ENCODE measurements around the gene TRAPPC11. TPM values are rescaled to one million over a fixed set of nuclear protein-coding genes. Genes with fewer than 3 reads are reported as not detected.
A peak's percentile ranks its signal among the peaks of the same experiment; 100 is the strongest.
"Not testable (repeated sequence)": the region's sequence is repeated elsewhere in the genome, so short reads cannot be mapped to it uniquely, and the experiment has no call there.

Gene TRAPPC11
- total RNA-seq, 2 donors from 2014 or later: 31.5 to 37.2 TPM

DNA sequence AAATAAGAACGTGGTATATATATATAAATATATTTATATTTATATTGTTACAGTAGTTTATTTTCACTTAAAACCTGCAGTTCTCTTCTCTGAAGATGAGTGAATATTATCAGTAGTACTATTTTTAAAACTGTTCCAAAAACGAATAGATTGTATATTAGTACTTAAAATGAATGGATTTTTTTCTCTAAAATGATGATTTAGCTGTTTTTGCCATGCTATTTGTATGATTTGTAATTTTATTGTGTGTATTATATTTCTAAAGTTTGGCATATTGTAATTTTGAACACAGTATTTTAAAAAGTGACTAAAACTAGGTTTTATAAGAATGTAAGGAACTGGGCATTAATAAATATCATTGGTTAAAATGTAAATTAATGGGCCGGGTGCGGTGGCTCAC, 22.0 kb downstream of the TRAPPC11 start:
- Mint-ChIP-seq H3K9me3 (no peaks in the 10 kb centered on the region), H3K36me3 (peaks cover 0 to 14% of the 10 kb centered on the region in 2 donors), H3K27ac (no peak overlapping the region)
- ATAC-seq (no peak), DNase-seq (ENCODE audit: low spot score in 2 of 2) (no peak)

DNA sequence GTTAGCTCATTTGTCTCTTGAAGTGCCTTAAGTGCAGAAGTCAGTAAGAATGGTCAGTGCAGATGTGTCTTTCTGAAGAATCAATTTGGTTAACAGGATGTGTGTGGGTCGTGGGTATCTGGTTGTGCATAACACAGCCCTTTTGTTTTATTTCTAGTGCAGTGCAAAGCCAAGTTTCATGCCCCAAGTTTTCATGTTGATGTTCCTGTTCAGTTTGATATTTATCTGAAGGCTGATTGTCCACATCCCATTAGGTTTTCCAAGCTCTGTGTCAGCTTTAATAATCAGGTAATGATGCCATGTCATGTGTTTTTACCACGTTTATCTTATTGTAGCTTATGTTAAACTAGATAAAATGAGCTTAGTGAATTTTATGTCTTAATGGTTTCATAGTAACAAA, 27.4 kb downstream of the TRAPPC11 start:
- no peak for ATAC-seq
- H3K9me3 Mint-ChIP-seq: no peaks in the 10 kb centered on the region
- H3K36me3 Mint-ChIP-seq: peaks cover 6 to 9% of the 10 kb centered on the region in 2 donors
- no peak for DNase-seq (ENCODE audit: low spot score in 2 of 2)
- H3K27ac Mint-ChIP-seq: no peak overlapping the region

DNA sequence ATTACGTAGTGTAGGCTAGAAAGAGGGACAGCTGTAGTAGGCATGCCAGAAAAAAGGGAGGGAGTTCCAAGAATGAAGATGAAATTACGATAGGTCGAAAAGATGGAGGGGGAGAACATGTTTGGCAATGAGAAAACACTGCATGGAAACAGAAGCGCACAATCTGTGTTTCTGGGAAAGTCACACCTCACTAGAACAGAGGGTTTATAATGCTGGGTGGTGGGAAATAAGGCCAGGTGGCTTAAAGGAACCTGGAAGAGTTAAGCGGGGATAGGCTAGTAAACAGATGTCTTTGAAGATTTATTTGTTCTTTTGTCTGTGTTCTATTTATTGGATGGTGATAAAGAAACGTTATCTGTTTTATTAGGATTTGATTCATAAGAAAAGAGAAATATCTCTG, 29.1 kb downstream of the TRAPPC11 start:
- Mint-ChIP-seq H3K27ac (peak overlapping the region in 1 of 2 donors; percentile 25), H3K36me3 (peaks cover 6 to 9% of the 10 kb centered on the region in 2 donors), H3K9me3 (no peaks in the 10 kb centered on the region)
- ATAC-seq: no peak
- DNase-seq (ENCODE audit: low spot score in 2 of 2): no peak

DNA sequence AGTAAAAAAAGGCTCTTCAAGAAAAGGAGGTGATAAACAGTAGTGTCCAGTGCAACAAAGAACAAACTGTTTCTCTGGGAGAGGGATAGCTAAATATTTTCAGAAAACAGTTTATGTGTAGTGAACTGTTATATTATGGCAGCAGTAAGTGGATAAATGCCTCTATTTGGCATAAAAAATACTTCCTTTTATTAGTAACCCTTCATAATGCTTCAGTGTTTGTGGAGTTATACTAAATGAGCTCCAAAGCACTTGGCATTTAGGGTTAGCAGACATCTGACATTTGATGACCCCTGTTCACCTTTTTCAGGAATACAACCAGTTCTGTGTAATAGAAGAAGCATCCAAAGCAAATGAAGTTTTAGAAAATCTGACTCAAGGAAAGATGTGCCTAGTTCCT, 31.9 kb downstream of the TRAPPC11 start:
- Mint-ChIP-seq H3K27ac (no peak overlapping the region), H3K9me3 (no peaks in the 10 kb centered on the region), H3K36me3 (peaks cover 0 to 11% of the 10 kb centered on the region in 2 donors)
- DNase-seq (ENCODE audit: low spot score in 2 of 2) (no peak), ATAC-seq (no peak)

DNA sequence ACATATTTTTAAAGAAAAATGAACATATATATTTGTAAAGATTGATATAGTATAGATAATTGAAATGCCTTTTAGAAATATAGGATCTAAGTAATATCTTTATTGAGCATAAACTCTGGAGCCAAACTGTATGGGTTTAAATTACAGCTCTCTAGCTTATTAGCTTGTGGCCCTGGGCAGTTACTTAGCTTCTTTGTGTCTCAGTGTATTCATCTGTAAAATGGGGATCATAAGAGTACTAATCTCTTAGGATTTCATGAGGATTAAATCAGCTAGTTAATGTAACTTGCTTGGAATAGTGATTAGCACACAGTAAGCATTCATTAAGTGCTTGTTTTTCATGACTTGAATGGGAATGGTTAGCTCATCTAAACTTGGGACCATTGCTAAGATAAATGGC, 32.8 kb downstream of the TRAPPC11 start:
- Mint-ChIP-seq H3K27ac (no peak overlapping the region), H3K9me3 (no peaks in the 10 kb centered on the region), H3K36me3 (peaks cover 0 to 12% of the 10 kb centered on the region in 2 donors)
- DNase-seq (ENCODE audit: low spot score in 2 of 2) (no peak), ATAC-seq (no peak)

DNA sequence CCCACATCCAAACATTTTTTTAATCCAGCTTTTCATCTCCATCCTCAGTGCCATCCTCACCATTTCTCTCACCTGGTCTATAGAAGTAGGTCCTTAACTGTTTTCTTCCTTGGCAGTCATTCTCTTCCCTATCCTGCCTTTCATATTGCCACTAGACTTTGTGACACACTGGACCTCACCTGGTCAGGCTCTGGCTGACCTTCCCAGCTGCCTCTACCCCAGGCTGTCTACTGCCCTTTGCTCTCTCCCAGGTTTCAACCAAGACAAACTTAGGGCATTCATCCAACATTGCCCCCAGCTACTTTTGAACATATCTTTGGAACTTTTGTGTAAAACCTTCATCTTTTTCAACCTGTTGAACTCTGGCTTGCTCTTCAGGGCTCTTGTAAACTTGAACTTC, 39.8 kb downstream of the TRAPPC11 start:
- Mint-ChIP-seq H3K9me3 (no peaks in the 10 kb centered on the region), H3K27ac (peak overlapping the region in 1 of 2 donors; percentile 58), H3K36me3 (peaks cover 20 to 28% of the 10 kb centered on the region in 2 donors)
- ATAC-seq: no peak
- no peak for DNase-seq (ENCODE audit: low spot score in 2 of 2)

DNA sequence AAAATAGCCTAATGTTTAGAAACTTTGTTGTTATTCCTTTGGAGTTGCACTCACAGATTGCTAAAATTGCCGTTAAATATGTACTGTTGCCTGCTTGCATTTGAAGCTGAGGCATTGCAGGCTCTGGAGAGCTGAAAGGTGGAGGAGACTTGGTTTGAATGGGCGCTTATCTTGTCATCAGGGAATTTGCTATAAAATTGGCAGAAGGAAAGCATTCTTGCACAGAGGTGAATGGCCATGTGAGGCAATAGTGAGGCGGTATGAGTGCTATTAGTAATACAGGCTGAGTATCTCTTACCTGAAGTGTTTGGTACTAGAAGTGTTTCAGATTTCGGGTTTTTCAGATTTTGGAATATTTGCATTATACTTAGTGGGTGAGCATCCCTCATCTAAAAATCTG, 41.3 kb downstream of the TRAPPC11 start:
- no peak for DNase-seq (ENCODE audit: low spot score in 2 of 2)
- ATAC-seq: no peak
- H3K27ac Mint-ChIP-seq: no peak overlapping the region
- peaks cover 20 to 28% of the 10 kb centered on the region in 2 donors for H3K36me3 Mint-ChIP-seq
- no peaks in the 10 kb centered on the region for H3K9me3 Mint-ChIP-seq

DNA sequence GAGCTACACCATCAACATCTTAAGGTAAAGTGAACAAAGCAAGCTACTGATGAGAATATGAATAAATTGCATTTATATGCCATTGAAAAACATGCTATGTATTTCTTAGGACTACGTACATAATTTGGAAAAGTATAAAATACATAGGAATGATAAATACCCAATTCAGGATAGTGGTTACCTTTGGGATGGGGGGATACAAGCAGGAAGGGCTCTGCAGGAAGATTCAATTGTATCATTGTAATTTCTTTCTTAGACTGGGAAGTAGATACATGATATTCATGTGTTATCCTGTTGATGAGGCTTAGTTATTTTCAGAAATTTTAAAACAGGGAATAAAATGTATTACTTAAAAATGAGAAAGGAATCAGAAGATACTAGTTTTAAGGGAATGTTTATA, 43.4 kb downstream of the TRAPPC11 start:
- H3K36me3 Mint-ChIP-seq: peaks cover 20 to 25% of the 10 kb centered on the region in 2 donors
- ATAC-seq: no peak
- no peak for DNase-seq (ENCODE audit: low spot score in 2 of 2)
- no peaks in the 10 kb centered on the region for H3K9me3 Mint-ChIP-seq
- H3K27ac Mint-ChIP-seq: no peak overlapping the region

DNA sequence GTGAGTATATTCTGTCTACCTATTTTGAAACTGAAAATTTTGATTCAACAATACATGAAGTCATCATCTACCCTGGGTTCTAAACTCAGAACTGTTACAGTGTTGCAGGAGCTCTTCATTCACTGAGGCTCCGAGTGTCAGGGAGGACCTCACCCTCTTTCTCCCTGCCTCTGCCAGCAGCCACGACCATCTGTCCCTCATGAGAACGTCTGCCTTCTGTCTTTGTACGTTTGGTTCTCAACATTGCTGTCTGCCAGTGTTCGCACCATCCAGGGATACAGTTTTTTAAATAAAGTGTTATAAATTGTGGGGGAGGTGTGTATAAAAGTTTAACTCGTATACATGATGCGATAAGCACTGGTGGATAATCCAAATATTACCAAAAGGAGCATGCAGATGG, 55.5 kb downstream of the TRAPPC11 start:
- Mint-ChIP-seq H3K36me3 (no peaks in the 10 kb centered on the region), H3K9me3 (no peaks in the 10 kb centered on the region), H3K27ac (no peak overlapping the region)
- no peak for DNase-seq (ENCODE audit: low spot score in 2 of 2)
- no peak for ATAC-seq

DNA sequence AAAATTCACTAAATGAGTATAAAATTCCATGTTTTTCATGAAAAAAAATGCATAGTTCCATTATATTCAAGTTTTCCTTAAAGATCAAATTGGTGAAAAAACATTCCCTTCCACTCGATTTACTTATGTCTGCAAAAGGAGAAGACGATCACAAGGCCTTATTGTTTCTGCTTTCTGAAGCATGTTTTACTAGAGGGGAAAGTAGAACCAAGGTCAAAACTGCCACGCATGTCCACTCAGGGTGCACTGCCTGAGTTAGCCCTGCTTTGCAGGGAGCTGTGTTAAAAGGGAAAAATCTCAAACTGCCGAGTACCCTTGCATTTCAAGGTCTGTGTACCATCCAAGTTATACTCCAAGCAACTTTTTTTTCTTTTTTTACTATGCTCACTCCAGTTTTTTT, 57.2 kb downstream of the TRAPPC11 start:
- H3K36me3 Mint-ChIP-seq: no peaks in the 10 kb centered on the region
- H3K9me3 Mint-ChIP-seq: no peaks in the 10 kb centered on the region
- no peak overlapping the region for H3K27ac Mint-ChIP-seq
- no peak for DNase-seq (ENCODE audit: low spot score in 2 of 2)
- ATAC-seq: no peak

DNA sequence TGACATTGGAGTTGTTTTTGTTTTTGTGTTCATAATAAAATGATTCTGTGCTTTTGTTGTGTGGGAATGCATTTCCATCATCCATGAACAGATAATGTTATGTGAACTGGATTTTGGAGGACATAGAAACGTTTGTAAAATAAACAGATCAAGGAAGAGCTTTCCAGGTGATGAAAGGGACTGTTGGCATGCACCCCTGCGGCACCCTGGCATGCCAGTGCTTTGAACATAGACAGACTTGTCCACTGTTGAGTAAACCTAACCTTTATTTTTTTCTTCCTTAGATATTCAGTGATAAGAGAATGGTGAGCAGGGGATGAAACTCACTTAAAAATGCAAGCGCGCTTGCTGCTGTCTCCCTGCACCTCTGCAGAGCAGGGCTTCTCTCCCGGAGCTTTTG, 59.8 kb downstream of the TRAPPC11 start:
- Mint-ChIP-seq H3K27ac (no peak overlapping the region), H3K36me3 (no peaks in the 10 kb centered on the region), H3K9me3 (no peaks in the 10 kb centered on the region)
- ATAC-seq (no peak), DNase-seq (ENCODE audit: low spot score in 2 of 2) (no peak)

DNA sequence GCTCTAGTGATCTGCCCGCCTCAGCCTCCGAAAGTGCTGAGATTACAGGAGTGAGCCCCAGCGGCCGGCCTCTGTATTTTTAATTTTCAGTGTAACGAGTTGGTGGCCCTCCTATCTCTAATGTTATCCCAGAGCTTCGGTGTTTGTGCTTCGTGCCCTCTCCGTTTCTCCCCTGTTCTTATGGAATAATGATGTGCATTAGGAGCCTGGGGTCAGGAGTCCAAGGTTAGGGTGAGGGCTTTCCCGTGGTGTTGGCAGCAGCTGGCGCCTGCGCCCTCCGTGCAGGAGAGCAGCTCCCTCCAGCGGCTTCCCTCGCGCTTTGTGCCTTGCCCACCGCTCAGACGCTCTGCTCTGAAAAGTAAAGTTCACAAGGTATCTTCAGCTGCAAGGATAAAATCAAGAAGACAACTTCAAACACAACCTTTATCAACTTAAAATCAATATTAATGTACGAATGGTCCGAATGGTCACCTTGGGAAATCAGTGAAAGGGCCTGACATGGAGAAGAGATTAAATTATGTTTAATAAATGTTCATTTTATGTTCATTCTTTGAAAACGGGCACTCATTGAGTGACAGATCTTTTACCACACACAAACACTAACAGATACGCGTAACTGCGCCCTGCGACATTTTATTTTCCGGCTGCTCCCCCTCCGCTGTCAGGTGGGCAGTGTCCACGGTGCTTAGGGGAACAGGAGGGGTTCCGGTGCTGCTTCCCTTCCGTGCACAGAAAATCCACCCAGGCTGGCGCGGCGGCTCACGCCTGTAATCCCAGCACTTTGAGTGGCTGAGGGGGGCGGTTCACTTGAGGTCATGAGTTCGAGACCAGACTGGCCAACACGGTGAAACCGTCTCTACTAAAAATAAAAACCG, 62.4 kb downstream of the TRAPPC11 start:
- Mint-ChIP-seq H3K27ac (peak overlapping the region in 1 of 2 donors; percentile 74), H3K36me3 (no peaks in the 10 kb centered on the region), H3K9me3 (no peaks in the 10 kb centered on the region)
- ATAC-seq: peak; percentile 58 to 75
- DNase-seq (ENCODE audit: low spot score in 2 of 2): peak in 1 of 2 donors; percentile 54

DNA sequence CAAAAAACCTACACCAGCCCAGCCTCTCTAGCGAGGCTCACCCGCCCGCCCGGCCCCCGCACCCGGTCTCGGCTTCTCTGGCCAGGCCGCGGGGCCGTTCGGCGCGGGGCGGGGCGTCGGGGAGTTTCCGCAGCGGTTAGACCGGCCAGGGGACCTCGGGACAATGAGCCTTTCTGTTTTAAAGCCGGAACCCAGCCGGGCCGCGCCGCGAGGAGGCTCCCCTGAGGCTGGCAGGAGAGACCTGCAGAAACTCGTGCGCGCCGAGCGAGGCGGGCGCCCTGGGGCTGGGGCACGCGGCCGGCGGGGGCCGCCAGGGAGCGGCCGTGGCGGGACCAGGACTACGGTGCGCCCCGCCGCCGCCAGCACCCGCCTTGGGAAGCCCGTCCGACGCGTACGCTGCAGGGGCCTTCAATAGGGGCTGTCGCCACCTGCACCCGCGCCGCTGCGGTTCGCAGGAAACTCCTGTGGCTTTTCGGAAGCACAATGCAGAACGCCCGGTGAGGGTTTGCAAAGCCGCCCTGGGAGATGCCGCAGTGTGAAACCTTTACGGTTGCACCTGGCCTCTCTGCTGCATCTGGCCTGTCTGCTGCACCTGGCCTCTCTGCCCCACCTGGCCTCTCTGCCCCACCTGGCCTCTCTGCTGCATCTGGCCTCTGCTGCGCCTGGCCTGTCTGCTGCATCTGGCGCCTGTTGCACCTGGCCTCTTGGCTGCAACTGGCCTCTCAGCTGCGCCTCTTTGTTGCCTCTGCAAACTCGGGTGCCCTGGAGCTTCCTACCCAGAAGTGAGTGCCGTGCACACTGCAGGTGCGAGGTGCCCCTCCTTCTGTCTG, 63.9 kb downstream of the TRAPPC11 start:
- Mint-ChIP-seq H3K9me3 (no peaks in the 10 kb centered on the region), H3K27ac (peak overlapping the region in 1 of 2 donors; percentile 36), H3K36me3 (no peaks in the 10 kb centered on the region)
- ATAC-seq (peak; percentile 69 to 82), DNase-seq (ENCODE audit: low spot score in 2 of 2) (peak; percentile 44 to 66)

DNA sequence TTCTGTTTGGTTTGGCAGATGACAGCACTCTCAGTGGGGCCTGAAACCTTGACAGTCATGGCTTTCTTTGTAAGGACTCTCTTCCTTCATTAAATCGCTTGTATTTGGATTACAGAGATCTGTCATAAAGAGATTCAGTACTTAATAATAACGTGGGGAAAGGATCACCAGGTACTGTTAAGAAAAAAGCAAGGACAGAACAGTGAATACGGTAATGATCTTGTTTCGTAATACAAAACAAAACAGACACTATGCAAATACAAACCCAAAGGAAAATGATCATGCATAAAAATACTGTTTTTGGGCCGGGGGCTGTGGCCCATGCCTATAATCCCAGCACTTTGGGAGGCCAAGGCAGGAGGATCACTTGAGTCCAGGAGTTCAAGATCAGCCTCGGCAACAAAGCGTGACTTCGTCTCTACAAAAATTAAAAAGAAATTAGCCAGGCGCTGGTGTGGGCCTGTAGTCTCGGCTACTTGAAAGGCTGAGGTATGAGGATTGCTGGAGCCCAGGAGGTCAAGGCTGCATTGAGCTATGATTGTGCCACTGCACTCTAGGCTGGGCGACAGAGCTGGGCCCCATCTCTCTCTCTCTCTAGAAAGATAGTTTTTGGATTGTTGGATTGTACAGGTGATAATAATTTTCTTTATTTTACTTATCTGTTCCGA, 64.6 kb downstream of the TRAPPC11 start:
- H3K27ac Mint-ChIP-seq: peak overlapping the region in 1 of 2 donors; percentile 36
- H3K36me3 Mint-ChIP-seq: no peaks in the 10 kb centered on the region
- no peak for DNase-seq (ENCODE audit: low spot score in 2 of 2)
- ATAC-seq: no peak
- H3K9me3 Mint-ChIP-seq: no peaks in the 10 kb centered on the region

DNA sequence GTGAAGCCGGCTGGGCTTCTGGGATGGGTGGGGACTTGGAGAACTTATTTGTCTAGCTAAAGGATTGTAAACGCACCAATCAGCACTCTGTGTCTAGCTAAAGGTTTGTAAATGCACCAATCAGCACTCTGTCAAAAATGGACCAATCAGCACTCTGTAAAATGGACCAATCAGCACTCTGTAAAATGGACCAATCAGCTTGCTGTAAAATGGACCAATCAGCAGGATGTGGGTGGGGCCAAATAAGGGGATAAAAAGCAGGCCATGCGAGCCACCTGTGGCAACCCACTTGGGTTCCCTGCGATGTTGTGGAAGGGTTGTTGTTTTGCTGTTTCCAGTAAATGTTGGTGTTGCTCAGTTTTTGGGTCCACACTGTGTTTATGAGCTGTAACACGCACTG, 66.5 kb downstream of the TRAPPC11 start:
- DNase-seq (ENCODE audit: low spot score in 2 of 2); ATAC-seq: not testable (repeated sequence)

DNA sequence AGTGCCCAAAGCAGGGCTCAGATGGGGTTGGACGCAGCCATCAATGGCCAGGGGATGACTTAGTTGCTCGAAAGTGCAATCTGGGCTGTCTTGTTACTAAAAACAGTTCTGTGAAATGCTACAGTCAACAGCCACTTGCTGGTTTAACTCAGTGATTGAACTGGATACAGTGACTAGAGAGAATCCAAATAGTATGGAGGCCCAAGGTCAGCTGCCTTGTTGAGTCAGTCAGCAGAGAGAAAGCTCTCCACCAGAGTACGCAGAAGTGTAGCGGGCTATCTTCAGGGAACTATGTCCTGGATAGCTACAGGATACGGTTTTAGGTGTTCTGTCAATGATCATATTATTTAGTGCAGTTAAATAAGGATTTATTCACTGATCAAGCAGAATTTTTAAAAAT, 68.4 kb downstream of the TRAPPC11 start:
- no peak for DNase-seq (ENCODE audit: low spot score in 2 of 2)
- H3K9me3 Mint-ChIP-seq: no peaks in the 10 kb centered on the region
- no peaks in the 10 kb centered on the region for H3K36me3 Mint-ChIP-seq
- H3K27ac Mint-ChIP-seq: no peak overlapping the region
- ATAC-seq: no peak

More for the DNA sequence above, 66.5 kb downstream of the TRAPPC11 start:
- H3K27ac Mint-ChIP-seq, H3K9me3 Mint-ChIP-seq, H3K36me3 Mint-ChIP-seq: not testable (repeated sequence)

All from activated naive CD4-positive, alpha-beta T cell treated with anti-CD3 and anti-CD28 coated beads, Interleukin-2, amount 50 U/mL, for 72 hours (primary cell).